Measurements from ENCODE around the gene STX4. TPM values are rescaled to one million over a fixed set of nuclear protein-coding genes. Genes with fewer than 3 reads are reported as not detected.

STX4 gene
- total RNA-seq, 1 experiment from 2014 or later, result 32.3 TPM

GRCh38 chr16:30995927-30996323, 37.4 kb upstream of the STX4 start:
- Histone ChIP-seq H2AK5ac (ENCODE audit: insufficient read length, low read length) (no peak overlapping the region), H3K18ac (ENCODE audit: insufficient read length, low read depth, low read length) (no peak overlapping the region), H3K56ac (ENCODE audit: insufficient read length, low read depth, low read length) (no peak overlapping the region), H2BK5ac (ENCODE audit: insufficient read length, low read length) (no peak overlapping the region), H2BK120ac (ENCODE audit: low read depth, low read length, poor library complexity, severe bottlenecking) (no peak overlapping the region), H4K20me1 (ENCODE audit: control insufficient read depth, insufficient read depth, insufficient read length) (no peaks in the 10 kb centered on the region), H3K79me1 (ENCODE audit: insufficient read depth, low read depth, low read length, poor library complexity, severe bottlenecking) (no peaks in the 10 kb centered on the region), H3K27ac (ENCODE audit: insufficient read length, low read depth, low read length) (no peak overlapping the region), H3K4me1 (ENCODE audit: insufficient read depth, low read length) (no peaks in the 10 kb centered on the region), H3K4ac (ENCODE audit: low read depth, low read length) (no peak overlapping the region), H3K9me3 (ENCODE audit: control insufficient read depth, low read depth, low read length) (no peaks in the 10 kb centered on the region), H2BK20ac (ENCODE audit: low read depth, low read length, poor library complexity, severe bottlenecking) (no peak overlapping the region), H2BK15ac (ENCODE audit: low read depth, low read length) (no peak overlapping the region), H3K14ac (ENCODE audit: insufficient read depth, low read length) (no peak overlapping the region), H2BK12ac (ENCODE audit: insufficient read length, low read depth, low read length) (no peak overlapping the region), H3K23me2 (ENCODE audit: insufficient read length, low read depth, low read length, poor library complexity, severe bottlenecking) (peaks cover 12% of the 10 kb centered on the region), H4K91ac (ENCODE audit: insufficient read length, low read depth, low read length) (no peak overlapping the region), H3K79me2 (ENCODE audit: insufficient read depth, low read length) (no peaks in the 10 kb centered on the region), H4K8ac (replicated peaks; ENCODE audit: insufficient read length, low read depth, low read length) (no peak overlapping the region), H3K4me2 (ENCODE audit: insufficient read depth, insufficient read length, low read length) (peak overlapping the region; percentile 59), H3K27me3 (ENCODE audit: insufficient read depth, low read length) (no peaks in the 10 kb centered on the region), H3T11ph (ENCODE audit: low read length) (no peak overlapping the region), H2AFZ (ENCODE audit: low read length) (no peak overlapping the region), H4K5ac (ENCODE audit: insufficient read length, low read depth, low read length) (no peak overlapping the region), H3K9ac (ENCODE audit: extremely low read depth, insufficient read length, low read length) (no peak overlapping the region), H3K23ac (ENCODE audit: insufficient read length, low read depth, low read length) (no peak overlapping the region)
- no CpG with 5 or more reads among the region's 11 CpGs for WGBS (ENCODE audit: extremely low coverage, insufficient read length, low lambda C conversion rate)
- peaks cover 15 to 18% of the 10 kb centered on the region in 2 experiments for H3K4me1 Mint-ChIP-seq
- H3K36me3 Mint-ChIP-seq (ENCODE audit: insufficient read depth in 1 of 3, low read depth in 3 of 3), result peaks cover 0 to 10% (median 2%) of the 10 kb centered on the region in 3 experiments; a peak in 2 of 7 replicates
- peaks cover 10% of the 10 kb centered on the region; the same call in 1 of the 2 replicates for H3K27me3 Mint-ChIP-seq (ENCODE audit: low read depth)
- TF ChIP-seq CTCF (conservative IDR thresholded peaks at IDR 0.05), result no peak
- H3K27ac Mint-ChIP-seq, result no peak overlapping the region
- no peak for DNase-seq
- H3K4me3 Mint-ChIP-seq, result peak overlapping the region; percentile 76 to 85
- H3K9me3 Mint-ChIP-seq, result no peaks in the 10 kb centered on the region
